ENCODE results near the gene SYK.

DNA sequence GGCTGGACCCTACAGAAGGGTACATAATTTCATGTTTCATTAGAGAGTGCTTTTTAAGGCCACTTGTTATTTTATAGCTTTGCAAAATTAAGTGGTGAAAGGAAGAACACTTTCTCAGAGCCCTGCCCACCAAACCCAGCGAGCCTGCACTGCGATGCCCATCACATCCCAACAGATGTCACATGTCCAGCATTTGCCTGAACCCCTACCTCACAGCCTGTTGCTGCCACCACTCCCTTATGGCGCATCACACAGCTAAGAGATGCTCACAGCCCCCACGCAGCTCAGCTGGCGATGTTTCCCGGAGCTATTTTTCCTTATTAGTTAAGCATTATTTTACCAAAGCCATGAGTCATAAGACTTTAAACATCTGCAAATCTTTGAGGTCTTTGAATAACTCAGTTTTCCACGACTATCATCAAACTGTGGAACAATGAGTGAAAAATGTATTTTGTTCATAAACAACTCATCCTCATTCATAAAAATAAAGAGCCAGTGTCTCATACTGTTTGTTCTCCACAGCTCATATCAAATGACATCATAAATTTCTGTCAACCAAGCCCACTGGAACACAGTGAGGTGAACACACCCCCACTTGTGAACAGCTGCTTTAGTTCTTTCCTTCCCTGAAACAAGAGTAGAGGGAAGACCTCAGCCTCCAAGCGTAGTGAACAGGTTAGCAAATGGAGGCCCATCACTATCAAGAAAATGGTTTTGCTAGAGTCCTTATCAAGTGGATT is 104.9 kb downstream of the SYK start:
- TF ChIP-seq CTCF (IDR thresholded peaks at IDR 0.05) (no peak), ZFX (IDR thresholded peaks at IDR 0.05; ENCODE audit: borderline replicate concordance) (no peak)
